Pancreas (tissue), 8 donors: Measurements from ENCODE around the gene KLF4. TPM values are rescaled to one million over a fixed set of nuclear protein-coding genes. Genes with fewer than 3 reads are reported as not detected.

Experiments used
- polyA plus RNA-seq, 2 donors: library from polyadenylated mRNA; stranded (reverse); fragments of 200-250 nt; gene quantifications; one replicate each; pipeline ENCODE4 v1.2.3, GENCODE V29; 2013
- total RNA-seq, 6 donors: library from RNA; stranded (reverse); fragmentation: NEBNext Ultra II Directional in 4 of 6; extraction: Animal tissue kit (Norgen Biotek cat#: 25700) in 4 of 6; gene quantifications; one replicate each; pipeline versions ENCODE4 v1.2.1 to v1.2.4, GENCODE V29; 2021 to 2023
- donor health status: healthy with polysubstance abuse.
- donor health status: DM: no; HTN: no; CAD: no; lungs with moderate emphysema.
- donor health status: DM: no; HTN: no; CAD: no.
- donor health status: Bipolar disorder and iron deficiency.
- donor health status: DM: yes; HTN: yes; CAD: no.
- donor health status: DM: no; HTN: no; CAD: no.
- donor health status: DM: no; HTN: no; CAD: no.
- donor health status: DM: yes; HTN: yes; CAD: no.

The KLF4 gene
- total and polyA plus RNA-seq, 8 donors: 3.2 to 9.9 (median 5.7) TPM

Other genes starting within 250 kb of the KLF4 start
- 10 to 100 TPM; 50.3 to 81.2 (median 66.9) TPM for gene RAD23B, start 206.5 kb downstream of the KLF4 start, total RNA-seq
- gene RAD23B, start 206.5 kb downstream of the KLF4 start, polyA plus RNA-seq: 10 to 100 TPM; 19.5 to 28.9 TPM